Activated CD8-positive, alpha-beta memory T cell treated with anti-CD3 and anti-CD28 coated beads, Interleukin-2, amount 50 U/mL, for 48 hours (primary cell): ENCODE data around the gene EPHA2.
"Not testable (repeated sequence)": the region's sequence is repeated elsewhere in the genome, so short reads cannot be mapped to it uniquely, and the experiment has no call there.

Experiments used
- DNase-seq: peaks from one replicate; pipeline ENCODE4 v3.0.0-alpha.2; 2020

The EPHA2 gene

DNA sequence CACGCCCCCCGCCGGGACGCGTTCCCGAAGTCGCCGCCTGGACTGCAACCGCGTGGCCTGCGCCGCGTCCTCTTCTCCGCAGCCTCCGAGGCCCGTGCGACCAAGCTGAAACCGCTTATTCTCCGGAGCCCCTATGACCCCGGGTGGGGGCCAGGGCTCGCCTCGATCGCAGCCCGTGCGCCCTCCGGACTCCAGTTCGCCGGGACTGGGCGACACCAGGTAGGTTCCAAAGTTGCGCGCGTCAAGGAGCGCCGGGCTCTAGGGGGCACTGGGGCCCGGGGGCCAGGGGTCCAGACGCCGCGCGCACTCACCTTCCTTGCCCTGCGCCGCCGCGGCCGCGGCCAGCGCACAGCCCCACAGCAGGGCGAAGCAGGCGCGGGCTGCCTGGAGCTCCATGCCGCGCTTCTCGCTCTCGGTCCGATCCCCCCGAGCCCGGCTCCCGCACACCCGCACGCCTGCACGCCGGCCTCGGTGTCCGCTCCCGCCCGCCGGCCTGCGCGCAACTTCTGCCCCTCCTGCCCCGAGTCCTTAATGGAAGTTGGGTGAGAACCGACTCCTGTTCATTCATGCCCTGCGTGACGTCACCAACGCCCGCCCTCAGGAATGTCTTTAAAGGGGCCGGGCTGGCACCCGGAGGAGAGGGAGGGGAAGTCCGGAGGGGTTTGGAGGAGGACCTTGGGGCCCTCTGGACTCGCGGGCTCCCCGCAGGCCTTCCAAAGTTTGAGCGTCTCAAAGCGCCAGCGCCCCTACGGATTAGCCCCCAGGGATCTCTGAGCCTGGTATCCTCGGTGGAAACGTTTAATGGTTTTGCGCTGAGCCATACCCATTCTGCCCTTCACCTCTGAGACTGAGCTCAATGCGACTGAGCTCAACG lies at the start of gene EPHA2:
TSS of gene EPHA2 (minus strand) at position 533 of the 874 bp plus-strand sequence. CDS start at position 396, 137 bp downstream.
- no peak for DNase-seq

DNA sequence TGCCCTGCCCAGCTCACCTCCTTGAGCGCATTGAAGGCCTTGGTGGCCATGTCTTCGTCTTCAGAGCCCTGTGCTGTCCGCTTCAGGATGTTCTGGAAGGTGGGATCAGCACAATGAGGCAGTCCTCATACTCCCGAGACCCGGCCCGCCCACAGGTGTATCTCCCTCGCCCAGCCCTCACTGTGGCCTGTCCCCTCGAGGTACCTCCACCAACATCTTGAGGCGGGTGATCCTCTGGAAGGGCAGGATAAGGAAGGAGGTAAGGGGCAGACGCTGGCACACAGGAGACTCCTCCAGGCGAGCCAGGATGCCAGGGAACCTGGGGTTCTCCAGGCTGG lies 49.4 kb upstream of the EPHA2 start:
- no peak for DNase-seq

DNA sequence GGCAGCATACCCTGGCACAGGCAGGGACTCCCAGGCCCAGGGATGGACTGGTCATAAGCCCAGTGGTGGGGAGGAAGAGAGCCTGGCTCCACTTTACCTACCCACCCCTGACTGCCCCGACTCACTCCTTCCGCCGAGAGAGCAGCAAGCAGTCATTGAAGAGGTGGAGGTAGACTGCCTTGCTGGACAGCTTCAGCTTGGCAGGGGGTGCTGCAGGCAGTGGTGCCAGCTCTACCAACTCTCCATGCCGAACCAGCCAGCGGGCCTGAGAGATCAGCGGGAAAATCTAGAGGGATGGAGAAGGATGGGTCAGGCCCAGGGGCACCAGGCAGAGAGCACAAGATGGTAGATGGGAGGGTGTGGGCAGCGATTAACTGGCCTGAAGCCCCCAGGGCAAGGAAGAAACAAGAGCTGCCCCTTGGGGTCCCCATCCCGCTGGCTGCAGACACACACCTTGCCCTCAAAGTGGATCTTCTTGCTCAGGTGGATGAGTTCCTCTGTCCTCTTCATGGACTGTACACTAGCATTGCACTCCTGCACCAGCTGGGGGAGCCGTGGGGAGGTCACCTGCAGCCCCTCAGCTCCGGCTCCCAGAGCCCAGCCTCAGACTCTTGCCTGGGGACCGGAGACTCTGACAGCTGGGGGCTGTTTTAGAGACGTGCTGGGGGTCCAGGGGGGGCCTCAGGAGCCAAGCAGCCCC lies 48.9 kb upstream of the EPHA2 start:
- DNase-seq, result peak; percentile 66

DNA sequence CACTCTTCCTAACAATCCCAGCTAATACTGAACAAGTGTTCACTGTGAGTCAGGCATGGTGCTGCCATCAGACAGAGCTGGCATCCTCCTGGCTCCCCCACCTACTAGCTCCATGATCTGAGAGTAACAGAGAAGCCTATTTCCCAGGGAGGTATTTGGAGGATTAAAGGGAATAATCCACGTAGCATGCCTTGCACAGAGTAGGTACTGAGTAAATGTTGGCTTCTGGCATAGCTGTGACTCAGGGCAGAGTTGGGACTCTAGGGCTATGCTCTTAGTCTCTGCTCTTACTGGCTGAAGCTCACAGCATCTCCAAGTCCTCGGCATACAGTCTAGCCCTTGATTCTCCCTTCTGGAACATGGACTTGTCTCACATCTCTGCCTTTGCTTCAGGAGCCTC lies 48.3 kb upstream of the EPHA2 start:
- no peak for DNase-seq

DNA sequence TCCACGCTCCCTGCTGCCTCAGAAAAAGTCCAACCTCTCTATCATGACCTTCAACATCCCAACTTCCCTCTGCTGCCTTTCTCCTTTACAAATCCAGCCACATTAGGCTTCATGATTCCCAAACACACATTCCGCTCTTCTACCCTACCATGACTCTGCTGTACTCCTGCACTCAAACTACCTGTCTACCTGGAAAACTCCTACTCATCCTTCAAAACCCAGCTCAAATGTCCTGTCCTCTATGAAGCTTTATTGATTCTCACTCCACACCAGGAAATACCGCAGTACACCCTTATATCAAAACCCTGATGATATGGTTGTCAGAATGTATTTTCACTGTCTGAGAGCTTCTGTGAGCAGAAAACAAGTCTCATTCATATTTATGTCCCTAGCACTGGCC lies 47.7 kb upstream of the EPHA2 start:
- no peak for DNase-seq

DNA sequence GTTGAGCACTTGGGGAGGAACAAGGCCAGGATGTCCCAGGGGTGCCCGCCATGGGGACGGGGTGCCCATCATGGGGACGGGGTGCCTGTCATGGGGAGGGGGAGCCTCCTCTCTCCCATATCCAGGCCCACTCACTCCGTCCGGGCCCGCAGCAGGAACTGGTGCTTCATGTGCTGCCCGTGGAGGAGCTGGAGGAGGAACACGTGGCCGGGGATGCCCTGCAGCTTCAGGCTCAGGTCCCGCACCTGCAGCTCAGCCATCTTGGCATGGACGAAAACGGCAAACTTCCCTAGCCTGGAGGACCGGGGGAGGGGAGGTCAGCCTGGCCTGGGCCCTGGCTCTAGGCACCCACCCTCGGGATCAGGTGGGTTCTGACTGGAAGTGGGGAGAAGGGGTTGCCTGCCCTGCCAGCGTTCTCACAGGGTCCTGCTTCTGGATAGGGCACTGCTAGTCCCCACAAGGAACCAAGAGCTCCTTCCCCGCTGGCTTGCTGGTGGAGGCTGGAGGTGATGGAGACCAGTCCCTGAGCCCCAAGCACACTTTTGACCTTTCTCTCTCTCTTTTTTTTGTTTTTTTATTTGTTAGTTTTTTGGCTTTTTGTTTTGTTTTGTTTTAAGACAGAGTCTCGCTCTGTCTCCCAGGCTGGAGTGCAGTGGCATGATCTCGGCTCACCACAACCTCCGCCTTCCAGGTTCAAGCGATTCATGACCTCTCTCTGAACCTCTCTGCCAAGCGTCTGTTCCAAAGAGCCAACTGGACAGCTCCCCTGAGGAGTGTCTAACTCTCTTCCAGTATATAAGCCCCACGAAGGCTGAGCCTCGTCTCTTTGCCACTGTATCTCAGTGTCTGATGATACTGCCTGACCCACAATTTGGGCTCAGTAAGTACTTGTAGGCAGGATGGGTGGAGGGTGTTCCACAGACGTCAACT lies 46.7 kb upstream of the EPHA2 start:
- DNase-seq, result no peak

DNA sequence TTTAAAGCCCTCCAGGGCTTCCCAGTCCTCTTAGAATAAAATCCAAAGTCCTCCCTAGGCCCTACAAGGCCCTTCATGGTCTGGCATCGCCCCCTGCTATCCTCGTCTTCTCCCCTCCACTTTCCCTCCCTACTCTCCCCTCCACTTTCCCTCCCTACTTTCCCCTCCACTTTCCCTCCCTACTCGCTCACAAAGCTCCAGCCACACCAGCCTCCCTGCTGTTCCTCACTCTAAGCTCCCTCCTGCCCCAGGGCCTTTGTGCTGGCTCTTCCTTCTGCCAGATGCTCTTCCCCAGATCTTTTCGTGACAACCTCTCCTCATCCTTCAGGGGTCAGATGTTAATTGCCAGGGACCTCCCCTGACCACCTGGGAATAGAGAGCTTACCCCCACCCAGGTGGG lies 43.8 kb upstream of the EPHA2 start:
- no peak for DNase-seq

DNA sequence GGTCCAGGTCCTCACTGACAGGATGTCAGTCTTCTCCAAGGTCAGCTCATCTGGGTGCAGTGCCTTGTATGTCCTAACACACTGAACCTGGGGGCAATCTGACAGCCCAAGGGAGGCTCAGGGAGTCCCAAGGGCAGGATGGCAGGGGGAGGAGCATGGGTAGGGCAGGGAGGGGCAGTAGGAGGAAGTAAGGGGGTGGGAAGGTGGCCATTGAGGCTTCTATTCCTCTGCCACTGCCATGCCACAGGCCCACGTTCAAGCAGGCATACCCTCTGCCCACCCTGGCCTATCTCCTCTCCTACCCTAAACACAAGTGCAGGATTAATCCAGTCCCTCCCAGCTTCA lies 43.3 kb upstream of the EPHA2 start:
- no peak for DNase-seq

DNA sequence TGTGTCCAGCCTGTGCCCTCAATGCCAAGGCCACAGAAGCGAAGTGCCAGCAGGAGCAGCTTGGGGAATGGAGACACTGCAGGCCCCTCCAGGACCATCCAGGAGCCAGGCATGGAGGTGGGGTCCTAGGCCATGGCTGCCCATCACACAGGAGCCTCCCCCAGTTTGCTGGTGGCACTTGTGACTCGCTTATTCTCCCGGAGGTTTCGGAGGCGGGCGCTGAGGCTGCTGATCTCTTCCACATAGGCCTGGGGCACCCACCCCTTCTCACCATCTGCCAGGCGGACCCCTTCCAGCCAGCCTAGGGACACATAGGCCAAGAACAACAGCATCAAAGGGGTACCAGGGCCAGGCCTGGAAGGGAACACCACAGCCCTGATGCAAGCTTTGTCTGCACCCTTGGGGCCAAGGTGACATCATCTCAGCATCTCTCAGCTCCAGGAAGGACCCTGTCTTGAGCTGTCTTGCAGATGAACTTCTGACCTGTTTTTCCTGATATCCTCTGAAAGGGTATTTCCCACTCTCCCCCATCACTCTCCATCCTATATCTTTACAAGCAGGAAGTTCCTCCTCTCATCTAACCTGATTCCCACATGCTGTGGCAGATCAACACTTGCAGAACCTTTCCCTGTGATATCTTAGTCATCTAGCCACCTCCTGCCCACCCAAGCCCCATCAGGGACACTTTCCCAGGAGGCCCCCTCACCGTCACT lies 42.7 kb upstream of the EPHA2 start:
- DNase-seq, result no peak

DNA sequence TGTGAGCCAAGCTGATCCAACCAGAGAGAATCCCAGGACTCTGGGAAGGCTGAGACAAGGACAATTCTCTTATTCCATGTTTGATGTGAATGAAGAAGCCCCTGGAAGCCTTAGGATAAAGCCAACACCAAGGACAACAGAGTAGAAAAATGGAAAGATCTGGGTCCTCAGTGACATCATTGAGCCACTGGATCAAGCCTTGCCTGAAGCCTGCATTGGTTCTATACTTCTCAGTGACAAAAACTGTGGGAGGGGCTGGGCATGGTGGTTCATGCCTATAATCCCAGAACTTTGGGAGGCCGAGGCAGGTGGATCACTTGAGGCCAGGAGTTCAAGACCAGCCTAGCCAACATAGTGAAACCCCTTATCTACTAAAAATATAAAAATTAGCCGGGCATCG lies 41.0 kb upstream of the EPHA2 start:
- DNase-seq, result no peak

DNA sequence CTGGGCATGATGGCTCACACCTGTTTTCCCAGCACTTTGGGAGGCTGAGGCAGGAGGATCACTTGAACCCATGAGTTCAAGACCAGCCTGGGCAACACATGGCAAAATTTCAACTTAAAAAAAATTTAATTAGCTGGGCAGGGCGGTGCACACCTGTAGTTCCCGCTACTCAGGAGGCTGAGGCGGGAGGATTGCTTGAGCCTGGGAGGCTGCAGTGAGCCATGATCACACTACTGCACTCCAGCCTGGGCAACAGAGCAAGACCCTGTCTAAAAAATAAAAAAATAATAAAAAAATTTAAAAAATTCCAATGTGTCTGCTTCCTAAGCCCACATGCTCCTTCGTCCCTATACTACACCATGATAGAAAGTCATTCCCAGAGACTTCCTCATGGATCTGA lies 40.3 kb upstream of the EPHA2 start:
- DNase-seq, result not testable (repeated sequence)

DNA sequence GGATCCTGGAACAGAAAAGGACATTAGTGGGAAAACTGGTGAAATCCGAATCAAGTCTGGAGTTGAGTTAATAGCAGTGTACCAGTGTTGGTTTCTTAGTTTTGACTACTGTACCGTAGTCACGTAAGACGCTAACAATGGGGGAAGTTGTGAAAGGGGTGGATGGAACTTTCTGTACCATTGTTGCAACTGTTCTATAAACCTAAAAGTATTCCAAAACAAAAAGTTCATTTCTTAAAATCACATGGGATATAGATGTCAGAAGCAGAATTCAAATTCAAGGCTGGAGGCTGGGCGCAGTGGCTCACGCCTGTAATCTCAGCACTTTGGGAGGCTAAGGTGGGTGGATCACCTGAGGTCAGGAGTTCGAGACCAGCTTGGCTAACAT lies 39.6 kb upstream of the EPHA2 start:
- no peak for DNase-seq

DNA sequence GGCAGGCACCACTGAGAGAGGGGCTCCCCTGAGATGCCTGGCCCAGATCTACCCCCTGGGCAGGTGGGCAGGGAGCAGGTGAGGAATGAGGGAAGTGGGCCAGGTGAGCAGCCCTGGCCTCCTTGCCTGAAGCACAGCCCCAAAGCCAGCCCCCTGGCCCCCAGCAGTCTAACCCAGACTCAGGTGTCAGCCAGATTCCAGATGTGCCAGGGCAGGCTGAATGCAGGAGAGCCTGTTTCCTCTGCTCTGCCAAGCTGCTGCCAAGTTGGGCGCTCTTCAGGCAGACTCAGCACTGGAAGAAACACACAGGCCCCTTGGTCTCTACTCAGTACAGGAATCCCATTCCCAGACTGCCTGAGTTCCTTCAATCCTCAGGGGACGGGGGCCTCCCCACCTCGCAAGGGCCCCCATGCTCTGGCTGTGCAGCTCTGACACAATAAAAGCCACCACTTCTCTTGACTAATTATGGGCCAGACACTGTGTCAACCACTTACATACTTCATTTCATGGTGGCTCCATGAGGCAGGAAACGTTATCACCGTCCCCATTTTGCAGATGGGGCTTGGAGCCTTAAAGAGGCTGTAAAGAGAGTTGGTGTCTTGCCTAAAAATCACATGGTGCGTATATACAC lies 36.2 kb upstream of the EPHA2 start:
- no peak for DNase-seq

DNA sequence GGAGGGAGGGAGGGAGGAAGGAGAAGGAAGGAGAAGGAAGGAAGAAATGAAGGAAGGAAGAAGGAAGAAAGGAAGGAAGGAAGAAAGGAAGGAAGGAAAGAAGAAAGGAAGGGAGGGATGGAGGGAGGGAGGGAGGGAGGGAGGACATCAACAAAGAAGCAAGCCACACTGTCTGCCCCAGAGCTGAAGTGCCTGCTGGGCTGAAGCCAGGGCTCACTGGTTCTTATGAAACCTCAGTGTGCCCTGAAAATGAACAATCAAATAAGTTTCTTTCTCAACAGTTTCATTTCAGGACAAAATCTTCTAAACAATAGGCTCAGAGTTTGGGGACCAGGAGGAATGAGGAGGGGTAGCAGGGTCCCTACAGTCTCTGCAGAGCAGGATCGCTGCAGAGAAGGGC lies 35.4 kb upstream of the EPHA2 start:
- DNase-seq, result no peak

DNA sequence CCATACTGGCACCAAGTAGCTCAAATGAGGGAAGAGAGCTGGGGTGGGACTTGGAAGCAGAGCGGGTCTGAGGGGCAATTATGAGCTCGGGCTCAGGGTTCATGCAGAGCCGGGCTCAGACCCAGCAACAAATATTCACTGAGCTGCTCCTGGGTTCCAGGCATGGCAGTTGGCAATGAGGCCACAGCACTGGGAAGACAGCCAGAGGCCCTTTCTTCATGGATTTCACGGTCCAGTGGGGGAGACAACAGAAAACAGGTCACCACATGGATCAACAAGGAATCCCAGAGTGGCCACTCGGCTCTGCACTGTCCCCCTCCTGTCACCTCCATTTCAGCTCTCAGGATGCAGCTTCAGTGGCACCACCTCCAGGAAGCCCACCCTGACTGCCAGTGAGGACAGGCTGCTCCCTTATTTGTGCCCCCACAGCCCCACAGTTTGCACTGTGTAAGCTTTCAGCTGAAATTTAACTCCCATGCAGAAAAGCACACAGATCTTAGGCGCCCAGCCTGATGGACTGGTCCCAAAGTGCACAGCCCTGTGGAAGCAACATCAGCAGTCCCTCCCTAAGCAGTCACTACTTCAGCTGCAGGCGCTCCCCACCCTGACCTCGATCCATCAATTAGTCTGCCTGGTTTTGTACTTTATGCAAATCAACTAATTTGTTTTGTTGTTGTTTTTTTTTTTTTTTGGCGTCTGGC lies 34.2 kb upstream of the EPHA2 start:
- DNase-seq, result no peak

DNA sequence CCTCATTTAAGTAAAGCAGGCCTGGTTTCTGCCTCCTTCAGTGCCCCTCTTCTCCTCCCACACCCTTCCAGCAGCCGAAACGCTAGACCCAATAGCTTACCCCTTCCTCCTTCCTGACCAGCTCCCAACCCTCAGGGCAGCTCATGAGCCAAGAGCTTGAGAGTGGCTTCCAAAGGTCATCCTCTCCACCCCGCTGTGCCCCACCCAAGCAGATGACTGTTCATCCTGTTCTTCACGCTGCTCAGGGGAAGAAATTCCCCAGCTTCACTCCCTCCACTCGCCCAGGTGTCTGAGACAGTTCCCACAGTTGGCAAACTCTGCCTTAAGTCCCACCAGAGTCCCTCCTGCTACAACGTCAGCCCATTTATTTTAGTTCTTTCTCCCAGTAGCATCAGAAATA lies 33.1 kb upstream of the EPHA2 start:
- DNase-seq, result no peak

DNA sequence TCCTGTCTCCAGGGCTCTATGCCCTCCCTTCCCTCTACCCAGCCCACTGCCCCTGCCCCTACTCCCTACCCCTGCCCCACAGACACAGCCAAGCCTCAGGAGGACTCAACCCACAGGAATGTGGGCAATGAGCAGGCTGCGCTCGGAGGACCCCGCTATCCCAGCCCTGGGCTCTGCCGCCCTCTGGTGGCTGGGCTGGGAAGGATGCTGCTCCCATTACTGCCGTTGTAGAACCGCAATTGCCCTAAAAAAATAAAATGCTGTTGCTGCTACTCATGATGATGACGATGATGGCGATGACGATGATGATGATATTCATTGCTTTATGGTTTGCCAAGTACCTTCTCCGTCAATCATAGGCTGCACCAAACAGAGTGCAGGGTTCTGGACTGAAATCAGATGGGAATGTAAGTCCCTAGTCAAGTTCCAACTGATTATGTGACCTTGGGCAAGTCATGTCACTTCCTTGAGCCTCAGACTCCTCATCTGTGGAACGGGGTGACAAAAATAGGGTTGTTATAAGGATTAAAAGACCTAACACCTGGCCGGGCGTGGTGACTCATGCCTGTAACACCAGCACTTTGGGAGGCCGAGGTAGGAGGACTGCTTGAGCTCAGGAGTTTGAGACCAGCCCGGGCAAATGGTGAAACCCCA lies 32.0 kb upstream of the EPHA2 start:
- peak; percentile 91 for DNase-seq

DNA sequence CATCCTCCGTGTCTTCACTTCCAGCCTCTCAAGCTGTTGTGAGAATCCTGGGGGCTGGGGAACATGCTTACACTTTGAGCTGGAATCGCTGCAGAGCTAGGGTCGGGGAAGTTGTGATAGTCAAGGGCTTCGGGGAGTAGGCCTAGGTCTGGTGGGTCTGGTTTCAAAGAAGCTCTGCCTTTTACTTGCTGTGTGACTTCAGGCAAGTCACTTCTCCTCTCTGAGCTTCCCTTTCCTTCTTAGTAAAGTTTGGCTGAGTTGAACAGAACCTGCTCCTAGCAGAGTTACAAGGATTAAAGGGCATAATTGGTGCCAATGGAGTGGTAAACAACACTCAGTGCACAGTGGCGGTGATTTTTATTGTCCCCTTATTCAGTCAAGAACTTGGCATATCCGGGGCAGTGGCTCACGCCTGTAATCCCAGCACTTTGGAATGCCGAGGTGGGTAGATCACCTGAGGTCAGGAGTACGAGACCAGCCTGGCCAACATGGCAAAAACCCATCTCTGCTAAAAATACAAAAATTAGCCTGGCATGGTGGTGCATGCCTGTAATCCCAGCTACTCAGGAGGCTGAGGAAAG lies 30.9 kb upstream of the EPHA2 start:
- DNase-seq, result no peak

DNA sequence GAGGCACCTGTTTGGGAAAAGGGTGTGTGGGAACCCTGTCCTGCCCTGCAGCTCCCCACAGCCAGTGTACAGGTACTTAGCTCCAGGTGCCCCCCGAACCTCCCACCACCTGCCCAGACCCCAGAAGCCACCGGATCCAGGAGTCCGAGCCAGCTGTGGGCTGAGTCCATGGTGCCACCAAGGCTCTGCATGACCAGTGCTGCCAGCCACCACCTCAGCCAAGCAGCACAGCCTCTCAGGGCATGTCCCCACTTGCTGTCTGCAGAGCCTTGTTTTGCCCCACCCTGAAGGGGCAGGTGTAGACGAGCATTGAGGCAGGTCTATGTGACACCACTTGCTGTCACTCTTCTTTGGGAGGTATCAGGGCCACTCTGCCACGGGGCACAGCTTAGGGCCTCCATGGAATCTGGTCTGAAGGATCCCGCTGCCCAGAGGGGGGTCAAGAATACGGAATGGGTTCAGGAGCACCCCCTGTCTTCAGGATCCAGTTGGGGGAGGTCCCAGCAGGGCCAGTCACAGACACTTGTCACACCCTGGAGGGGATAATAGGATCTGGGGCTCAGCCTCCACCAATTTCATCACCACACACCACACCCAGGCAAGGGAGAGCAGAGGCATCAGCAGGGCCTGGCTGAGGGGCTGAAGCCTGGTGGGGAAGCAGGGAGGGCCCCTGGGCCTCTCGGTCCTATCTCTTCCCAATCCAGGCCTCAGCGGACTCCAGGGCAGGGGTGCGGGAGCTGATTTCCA lies 28.9 kb upstream of the EPHA2 start:
- DNase-seq, result no peak
